MM.1S (cell line): ENCODE results near the gene LIN28B.
"Not testable (repeated sequence)": the region's sequence is repeated elsewhere in the genome, so short reads cannot be mapped to it uniquely, and the experiment has no call there.

Experiments
- DNase-seq: peaks from one replicate; pipeline ENCODE4 v3.0.0-alpha.2; 2015
- H2AFZ ChIP-seq: fragments of 300-600 bp; sonication (generic); 2 replicates; pipeline ENCODE4 v1.6.0; 2016; ENCODE audit warnings: antibody characterized with exemption, low read length
- H3F3A ChIP-seq: fragments of 300-600 bp; sonication (generic); 2 replicates; pipeline ENCODE4 v1.6.1; 2016; ENCODE audit warnings: mild to moderate bottlenecking, antibody characterized with exemption, low read length, moderate library complexity, mixed read lengths; ENCODE audit not compliant: insufficient read depth
- H3K27ac ChIP-seq: fragments of 300-600 bp; sonication (generic); 2 replicates; pipeline ENCODE4 v1.5.1; 2016; ENCODE audit warnings: mild to moderate bottlenecking, low read length
- H3K27me3 ChIP-seq: fragments of 300-600 bp; sonication (generic); replicated peaks from 2 replicates; pipeline ENCODE4 v1.6.0; 2016; ENCODE audit warnings: low read length; ENCODE audit not compliant: insufficient read depth
- H3K36me3 ChIP-seq: fragments of 300-600 bp; sonication (generic); replicated peaks from 2 replicates; pipeline ENCODE4 v1.6.1; 2016; ENCODE audit warnings: mild to moderate bottlenecking, low read length, mixed read lengths; ENCODE audit not compliant: insufficient read depth
- H3K4me1 ChIP-seq: fragments of 300-600 bp; sonication (generic); 2 replicates; pipeline ENCODE4 v1.6.1; 2016; ENCODE audit warnings: low read length, mixed read lengths
- H3K4me2 ChIP-seq: fragments of 300-600 bp; sonication (generic); 2 replicates; pipeline ENCODE4 v1.6.0; 2016; ENCODE audit warnings: low read depth, low read length
- H3K4me3 ChIP-seq: fragments of 300-600 bp; sonication (generic); 2 replicates; pipeline ENCODE4 v1.5.1; 2016; ENCODE audit warnings: low read length, mixed read lengths
- H3K79me2 ChIP-seq: fragments of 300-600 bp; sonication (generic); 2 replicates; pipeline ENCODE4 v1.6.1; 2016; ENCODE audit warnings: mixed run types, low read length, mixed read lengths
- H3K9ac ChIP-seq: fragments of 300-600 bp; sonication (generic); 2 replicates; pipeline ENCODE4 v1.6.1; 2016; ENCODE audit warnings: low read length, mixed read lengths
- H3K9me2 ChIP-seq: fragments of 300-600 bp; sonication (generic); replicated peaks from 2 replicates; pipeline ENCODE4 v1.6.1; 2016; ENCODE audit warnings: mild to moderate bottlenecking, low read length, mixed read lengths; ENCODE audit not compliant: insufficient read depth
- H3K9me3 ChIP-seq: fragments of 300-600 bp; sonication (generic); replicated peaks from 2 replicates; pipeline ENCODE4 v1.6.1; 2016; ENCODE audit warnings: mild to moderate bottlenecking, low read length, mixed read lengths; ENCODE audit not compliant: insufficient read depth
- H4K20me1 ChIP-seq: fragments of 300-600 bp; sonication (generic); 2 replicates; pipeline ENCODE4 v1.6.1; 2016; ENCODE audit warnings: mild to moderate bottlenecking, low read length, moderate library complexity, mixed read lengths; ENCODE audit not compliant: insufficient read depth
- EZH2 ChIP-seq: fragments of 300-600 bp; sonication (generic); optimal IDR thresholded peaks from 2 replicates; pipeline ENCODE3; 2017; ENCODE audit warnings: low read depth, mild to moderate bottlenecking, antibody characterized with exemption, low read length, mixed read lengths
- EZH2phosphoT487 ChIP-seq: fragments of 300-600 bp; sonication (generic); IDR thresholded peaks from 2 replicates; pipeline ENCODE4 v1.6.1; 2018; ENCODE audit warnings: antibody characterized with exemption, low read length
- TF ChIP-seq, protein P1 (sequence below): fragments of 300-600 bp; sonication (generic); IDR thresholded peaks from 2 replicates; pipeline ENCODE4 v1.5.1; 2016; ENCODE audit warnings: antibody characterized with exemption, low read length, mixed read lengths

Gene LIN28B

DNA sequence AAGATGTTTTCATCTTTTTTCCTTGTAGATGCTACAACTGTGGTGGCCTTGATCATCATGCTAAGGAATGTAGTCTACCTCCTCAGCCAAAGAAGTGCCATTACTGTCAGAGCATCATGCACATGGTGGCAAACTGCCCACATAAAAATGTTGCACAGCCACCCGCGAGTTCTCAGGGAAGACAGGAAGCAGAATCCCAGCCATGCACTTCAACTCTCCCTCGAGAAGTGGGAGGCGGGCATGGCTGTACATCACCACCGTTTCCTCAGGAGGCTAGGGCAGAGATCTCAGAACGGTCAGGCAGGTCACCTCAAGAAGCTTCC lies 121.4 kb downstream of the LIN28B start:
- H3K27me3 ChIP-seq, result no peaks in the 10 kb centered on the region

DNA sequence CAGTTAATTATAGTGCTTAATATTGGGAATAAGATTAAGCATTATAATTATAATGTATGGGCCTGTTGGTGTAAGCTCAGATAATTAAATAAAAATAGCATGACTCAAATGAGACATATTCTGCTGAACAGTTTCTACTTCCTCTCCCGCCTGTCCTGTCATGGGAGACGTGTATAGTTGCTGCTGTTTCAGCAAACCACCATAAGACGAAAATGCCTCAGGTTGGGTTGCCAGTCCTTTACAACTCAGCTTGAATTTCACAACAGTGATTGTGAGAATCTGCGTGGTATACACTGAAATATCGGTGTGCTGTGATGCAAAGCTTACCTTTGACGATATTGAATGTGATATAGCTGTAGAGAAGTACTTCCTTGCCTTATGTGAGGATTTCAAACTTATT lies 123.4 kb downstream of the LIN28B start:
- peaks cover 19% of the 10 kb centered on the region for H3K4me1 ChIP-seq
- peak overlapping the region; percentile 23; the same call in 1 of the 2 replicates for H3K4me3 ChIP-seq
- H3K27ac ChIP-seq, result peak overlapping the region; percentile 38; the same call in 1 of the 2 replicates
- H3K9ac ChIP-seq, result peak overlapping the region; percentile 2; the same call in 1 of the 2 replicates
- TF ChIP-seq EZH2phosphoT487 (no peak), EZH2 (no peak)
- TF ChIP-seq, protein P1, sequence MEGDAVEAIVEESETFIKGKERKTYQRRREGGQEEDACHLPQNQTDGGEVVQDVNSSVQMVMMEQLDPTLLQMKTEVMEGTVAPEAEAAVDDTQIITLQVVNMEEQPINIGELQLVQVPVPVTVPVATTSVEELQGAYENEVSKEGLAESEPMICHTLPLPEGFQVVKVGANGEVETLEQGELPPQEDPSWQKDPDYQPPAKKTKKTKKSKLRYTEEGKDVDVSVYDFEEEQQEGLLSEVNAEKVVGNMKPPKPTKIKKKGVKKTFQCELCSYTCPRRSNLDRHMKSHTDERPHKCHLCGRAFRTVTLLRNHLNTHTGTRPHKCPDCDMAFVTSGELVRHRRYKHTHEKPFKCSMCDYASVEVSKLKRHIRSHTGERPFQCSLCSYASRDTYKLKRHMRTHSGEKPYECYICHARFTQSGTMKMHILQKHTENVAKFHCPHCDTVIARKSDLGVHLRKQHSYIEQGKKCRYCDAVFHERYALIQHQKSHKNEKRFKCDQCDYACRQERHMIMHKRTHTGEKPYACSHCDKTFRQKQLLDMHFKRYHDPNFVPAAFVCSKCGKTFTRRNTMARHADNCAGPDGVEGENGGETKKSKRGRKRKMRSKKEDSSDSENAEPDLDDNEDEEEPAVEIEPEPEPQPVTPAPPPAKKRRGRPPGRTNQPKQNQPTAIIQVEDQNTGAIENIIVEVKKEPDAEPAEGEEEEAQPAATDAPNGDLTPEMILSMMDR, result no peak
- H3F3A ChIP-seq, result no peaks in the 10 kb centered on the region
- H2AFZ ChIP-seq, result peak overlapping the region; percentile 25
- H3K9me3 ChIP-seq, result no peaks in the 10 kb centered on the region
- H3K36me3 ChIP-seq, result no peaks in the 10 kb centered on the region
- no peaks in the 10 kb centered on the region for H3K9me2 ChIP-seq
- H4K20me1 ChIP-seq, result no peaks in the 10 kb centered on the region
- H3K27me3 ChIP-seq, result no peaks in the 10 kb centered on the region
- H3K79me2 ChIP-seq, result no peaks in the 10 kb centered on the region
- H3K4me2 ChIP-seq, result peak overlapping the region; percentile 54
- DNase-seq, result peak; percentile 66

More for the DNA sequence above, 121.4 kb downstream of the LIN28B start:
- Histone ChIP-seq H3K79me2 (no peaks in the 10 kb centered on the region), H2AFZ (no peak overlapping the region), H3K9ac (no peak overlapping the region), H3K9me3 (no peaks in the 10 kb centered on the region), H3F3A (no peaks in the 10 kb centered on the region), H3K36me3 (no peaks in the 10 kb centered on the region), H3K4me2 (no peak overlapping the region), H4K20me1 (no peaks in the 10 kb centered on the region), H3K4me1 (peaks cover 19% of the 10 kb centered on the region), H3K9me2 (no peaks in the 10 kb centered on the region), H3K27ac (no peak overlapping the region), H3K4me3 (no peak overlapping the region)
- DNase-seq, result no peak
- TF ChIP-seq EZH2phosphoT487 (no peak), EZH2 (no peak)
- TF ChIP-seq, protein P1, result no peak

- not testable (repeated sequence) for H2AFZ ChIP-seq, H3K27ac ChIP-seq, H3F3A ChIP-seq, H3K4me2 ChIP-seq, H4K20me1 ChIP-seq, H3K9ac ChIP-seq, DNase-seq, H3K4me3 ChIP-seq, H3K9me2 ChIP-seq, H3K9me3 ChIP-seq, H3K79me2 ChIP-seq, H3K36me3 ChIP-seq, H3K27me3 ChIP-seq
- H3K4me1 ChIP-seq, result peaks cover 19% of the 10 kb centered on the region
These were observed 124.8 kb downstream of the LIN28B start for GRCh38 chr6:105081662-105082061.

- DNase-seq, result peak; percentile 58
These were observed 130.8 kb downstream of the LIN28B start for GRCh38 chr6:105087571-105088211.

More at GRCh38 chr6:105087571-105088211, 130.8 kb downstream of the LIN28B start:
- H3K4me1 ChIP-seq, result no peaks in the 10 kb centered on the region
- H3K27ac ChIP-seq, result no peak overlapping the region
- no peaks in the 10 kb centered on the region for H3K79me2 ChIP-seq
- no peaks in the 10 kb centered on the region for H3K36me3 ChIP-seq
- TF ChIP-seq, protein P1, result peak; percentile 80
- TF ChIP-seq EZH2 (no peak), EZH2phosphoT487 (no peak)
- H3K9ac ChIP-seq, result no peak overlapping the region
- H3K9me3 ChIP-seq, result no peaks in the 10 kb centered on the region
- no peaks in the 10 kb centered on the region for H4K20me1 ChIP-seq
- no peak overlapping the region for H3K4me2 ChIP-seq
- H3K27me3 ChIP-seq, result no peaks in the 10 kb centered on the region
- no peaks in the 10 kb centered on the region for H3K9me2 ChIP-seq
- no peaks in the 10 kb centered on the region for H3F3A ChIP-seq
- H3K4me3 ChIP-seq, result no peak overlapping the region
- no peak overlapping the region for H2AFZ ChIP-seq
